ENCODE data around the gene FAM124B. TPM values are rescaled to one million over a fixed set of nuclear protein-coding genes. Genes with fewer than 3 reads are reported as not detected.

FAM124B gene
- total and polyA plus RNA-seq, 8 donors = 0.09 to 0.78 (median 0.29) TPM; not detected in 1

GRCh38 chr2:224395620-224396390 lies 6.1 kb downstream of the FAM124B start:
- Histone ChIP-seq H3K4me1 (no peaks in the 10 kb centered on the region), H3K4me3 (no peak overlapping the region), H3K27ac (no peak overlapping the region), H3K27me3 (no peaks in the 10 kb centered on the region), H3K9me3 (no peaks in the 10 kb centered on the region), H3K36me3 (no peaks in the 10 kb centered on the region)
- FAIRE-seq (no peak), ATAC-seq (no peak), DNase-seq (no peak)
- 83 to 87% methylated on average over 9 of the region's 9 CpGs for WGBS, 2 donors
- intact Hi-C loops (cut with DNase I) = no loop called here
- no peak for TF ChIP-seq CTCF (IDR thresholded peaks at IDR 0.05)

DNA sequence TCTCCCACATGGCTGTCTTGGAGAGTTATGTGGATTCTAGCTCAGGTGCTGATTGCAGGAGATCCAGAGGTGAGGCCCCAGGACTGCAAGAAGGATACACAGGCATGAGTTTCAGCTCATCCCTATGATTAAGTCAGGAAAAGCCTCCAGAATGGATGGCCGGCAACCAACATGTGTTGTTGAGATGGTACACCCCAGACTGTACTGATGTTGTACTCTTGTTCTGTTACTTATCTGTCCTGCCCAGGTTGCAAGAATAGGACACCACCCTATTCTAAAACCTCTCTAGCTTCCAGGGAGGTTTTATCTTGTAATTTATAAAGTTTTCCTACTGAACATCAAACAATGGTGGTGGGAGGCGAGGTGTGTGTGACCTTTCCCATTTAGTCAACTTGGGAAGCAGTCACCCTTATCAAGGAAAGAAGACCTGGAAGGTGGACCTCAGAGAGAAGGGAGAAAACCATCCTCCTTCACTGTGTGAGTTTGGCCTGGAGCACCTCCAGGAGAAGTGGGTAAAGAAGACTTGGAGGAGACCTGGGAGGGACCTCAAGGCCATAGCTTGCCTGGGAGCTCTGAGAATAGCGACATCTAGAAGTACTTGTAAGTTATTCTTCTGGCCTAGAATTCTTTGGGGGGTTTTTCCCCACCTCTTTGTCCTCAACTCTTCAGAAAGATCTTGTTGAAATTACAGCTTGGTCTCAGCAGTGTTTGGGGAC lies 8.6 kb downstream of the FAM124B start:
- FAIRE-seq (no peak), DNase-seq (no peak), ATAC-seq (no peak)
- H3K4me1 ChIP-seq = no peaks in the 10 kb centered on the region
- no peak for TF ChIP-seq CTCF (IDR thresholded peaks at IDR 0.05)
- H3K36me3 ChIP-seq = no peaks in the 10 kb centered on the region
- H3K27ac ChIP-seq = no peak overlapping the region
- intact Hi-C loops (cut with DNase I) = no loop called here
- no peaks in the 10 kb centered on the region for H3K9me3 ChIP-seq
- no peak overlapping the region for H3K4me3 ChIP-seq
- no peaks in the 10 kb centered on the region for H3K27me3 ChIP-seq
- WGBS, 2 donors = 92 to 94% methylated on average over 3 of the region's 3 CpGs

DNA sequence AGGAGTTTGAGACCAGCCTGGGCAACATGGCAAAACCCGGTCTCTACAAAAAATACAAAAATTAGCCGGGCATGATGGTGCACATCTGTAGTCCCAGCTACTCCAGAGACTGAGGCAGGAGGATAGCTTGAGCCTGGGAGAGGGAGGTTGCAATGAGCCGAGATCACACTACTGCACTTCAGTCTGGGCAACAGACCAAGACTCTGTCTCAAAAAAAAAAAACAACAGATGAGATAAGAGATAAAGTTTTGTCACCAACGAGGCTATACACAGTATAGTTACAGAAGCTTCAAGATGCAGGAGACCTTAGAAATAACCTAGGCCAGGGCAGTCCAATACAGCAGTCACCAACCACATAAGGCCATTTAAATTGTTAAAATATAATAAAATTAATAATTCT lies 9.4 kb downstream of the FAM124B start:
- DNase-seq = no peak
- intact Hi-C loops (cut with DNase I) = no loop called here
- Histone ChIP-seq H3K4me3 (no peak overlapping the region), H3K9me3 (no peaks in the 10 kb centered on the region), H3K36me3 (no peaks in the 10 kb centered on the region), H3K27me3 (no peaks in the 10 kb centered on the region), H3K4me1 (no peaks in the 10 kb centered on the region), H3K27ac (no peak overlapping the region)
- no peak for ATAC-seq
- no peak for FAIRE-seq
- 56 to 63% methylated on average over 4 of the region's 4 CpGs for WGBS, 2 donors
- TF ChIP-seq CTCF (IDR thresholded peaks at IDR 0.05) = no peak

DNA sequence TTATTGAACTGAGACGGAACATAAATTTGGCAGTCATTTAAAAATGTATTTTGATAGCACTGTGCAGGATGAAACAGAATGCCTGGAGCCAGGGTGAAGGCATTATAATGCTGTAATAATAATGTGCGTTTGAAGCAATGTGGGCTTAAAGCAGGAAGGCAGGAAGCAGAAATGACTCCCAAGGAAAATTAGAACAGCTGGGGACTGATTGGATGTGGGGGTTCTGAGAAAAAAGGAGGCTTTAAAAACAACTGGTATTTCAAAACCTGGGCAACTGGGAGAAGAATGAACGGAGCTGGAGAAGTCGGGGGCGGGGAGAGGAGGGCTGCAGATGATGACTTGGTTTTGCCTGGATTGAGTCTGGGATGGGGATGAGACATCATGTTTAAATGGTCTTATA lies 12.6 kb downstream of the FAM124B start:
- FAIRE-seq = no peak
- TF ChIP-seq CTCF (IDR thresholded peaks at IDR 0.05) = no peak
- Histone ChIP-seq H3K9me3 (no peaks in the 10 kb centered on the region), H3K4me3 (no peak overlapping the region), H3K36me3 (no peaks in the 10 kb centered on the region), H3K27ac (no peak overlapping the region), H3K27me3 (no peaks in the 10 kb centered on the region), H3K4me1 (no peaks in the 10 kb centered on the region)
- no peak for ATAC-seq
- intact Hi-C loops (cut with DNase I) = no loop called here
- 78 to 82% methylated on average over 5 of the region's 5 CpGs for WGBS, 2 donors
- DNase-seq = no peak

- Histone ChIP-seq H3K4me1 (no peaks in the 10 kb centered on the region), H3K36me3 (no peaks in the 10 kb centered on the region), H3K27me3 (no peaks in the 10 kb centered on the region), H3K9me3 (no peaks in the 10 kb centered on the region), H3K4me3 (no peak overlapping the region), H3K27ac (no peak overlapping the region)
- WGBS, 2 donors = 76 to 85% methylated on average over 2 of the region's 2 CpGs
- no peak for FAIRE-seq
- TF ChIP-seq CTCF (IDR thresholded peaks at IDR 0.05) = no peak
- no peak for DNase-seq
- ATAC-seq = no peak
- intact Hi-C loops (cut with DNase I) = no loop called here
Observed at GRCh38 chr2:224386876-224387275, 15.0 kb downstream of the FAM124B start.

Measured in pancreas (tissue), 10 donors.